Measurements from ENCODE around the gene CKMT1A.

DNA sequence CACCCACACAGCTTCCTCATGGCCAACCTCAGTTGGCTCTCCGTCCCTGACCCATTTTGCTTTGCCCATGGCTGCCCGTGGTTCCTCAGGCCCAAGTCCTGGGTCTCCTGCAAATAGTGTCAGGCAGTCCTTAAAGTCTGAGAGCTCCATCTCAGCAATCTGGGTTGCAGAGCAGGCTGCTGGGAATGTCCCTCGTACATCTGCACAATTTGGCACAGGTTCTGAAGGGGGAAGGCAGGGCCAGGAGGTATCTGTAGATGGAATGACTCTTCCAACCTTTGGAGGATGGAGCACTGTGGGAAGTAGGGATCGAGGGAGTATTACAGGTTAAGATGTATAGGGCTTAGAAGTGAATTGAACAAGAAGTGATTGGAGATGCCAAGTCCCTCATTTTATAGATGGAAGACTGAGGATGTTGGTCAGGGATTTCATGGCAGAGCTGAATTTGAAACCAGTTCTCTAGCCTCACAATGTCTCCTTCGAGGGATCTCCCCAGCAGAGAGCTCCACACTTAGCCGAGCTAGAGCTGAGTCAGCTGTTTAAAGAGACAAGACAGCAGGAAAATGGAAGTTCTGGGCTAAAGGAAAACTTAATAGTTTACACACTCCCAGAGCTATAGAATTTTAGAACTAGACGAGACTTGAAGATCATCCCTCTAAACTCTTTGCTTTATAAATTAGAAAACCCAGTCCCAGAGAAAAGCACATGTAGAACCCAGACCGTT, 9.2 kb downstream of the CKMT1A start:
- TF ChIP-seq, protein P1, sequence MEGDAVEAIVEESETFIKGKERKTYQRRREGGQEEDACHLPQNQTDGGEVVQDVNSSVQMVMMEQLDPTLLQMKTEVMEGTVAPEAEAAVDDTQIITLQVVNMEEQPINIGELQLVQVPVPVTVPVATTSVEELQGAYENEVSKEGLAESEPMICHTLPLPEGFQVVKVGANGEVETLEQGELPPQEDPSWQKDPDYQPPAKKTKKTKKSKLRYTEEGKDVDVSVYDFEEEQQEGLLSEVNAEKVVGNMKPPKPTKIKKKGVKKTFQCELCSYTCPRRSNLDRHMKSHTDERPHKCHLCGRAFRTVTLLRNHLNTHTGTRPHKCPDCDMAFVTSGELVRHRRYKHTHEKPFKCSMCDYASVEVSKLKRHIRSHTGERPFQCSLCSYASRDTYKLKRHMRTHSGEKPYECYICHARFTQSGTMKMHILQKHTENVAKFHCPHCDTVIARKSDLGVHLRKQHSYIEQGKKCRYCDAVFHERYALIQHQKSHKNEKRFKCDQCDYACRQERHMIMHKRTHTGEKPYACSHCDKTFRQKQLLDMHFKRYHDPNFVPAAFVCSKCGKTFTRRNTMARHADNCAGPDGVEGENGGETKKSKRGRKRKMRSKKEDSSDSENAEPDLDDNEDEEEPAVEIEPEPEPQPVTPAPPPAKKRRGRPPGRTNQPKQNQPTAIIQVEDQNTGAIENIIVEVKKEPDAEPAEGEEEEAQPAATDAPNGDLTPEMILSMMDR (IDR thresholded peaks at IDR 0.05) = no peak
- TF ChIP-seq POLR2A (IDR thresholded peaks at IDR 0.05) (no peak), EP300 (IDR thresholded peaks at IDR 0.05) (no peak)
